B cell (primary cell): ENCODE data around the gene MYLK2. TPM values are rescaled to one million over a fixed set of nuclear protein-coding genes. Genes with fewer than 3 reads are reported as not detected.

ENCODE experiments used
- ATAC-seq: fragments of 200-7000 bp; cut with Tn5 transposase; one replicate; pipeline ENCODE4 v1.10.0; 2021; ENCODE audit warnings: low read depth, mild to moderate bottlenecking, moderate number of reproducible peaks, moderate library complexity
- CTCF ChIA-PET: fragments of 350-600 bp; sonication (Branson Sonifier 250); formaldehyde crosslinking; loops from one replicate; lab custom pipeline; 2021; ENCODE audit warnings: antibody characterized with exemption, inconsistent platforms; lab: Charles Lee
- POLR2A ChIA-PET: fragments of 350-600 bp; sonication (Branson Sonifier 250); formaldehyde crosslinking; loops from one replicate; lab custom pipeline; 2021; ENCODE audit warnings: antibody characterized with exemption; lab: Charles Lee
- DNase-seq: peaks from one replicate; pipeline ENCODE4 v3.0.0; 2013
- H2AFZ ChIP-seq: 2 replicates; pipeline ENCODE4 v1.6.1; 2012; ENCODE audit warnings: mild to moderate bottlenecking, low read depth, low read length; ENCODE audit not compliant: insufficient read depth, poor library complexity, severe bottlenecking
- H3K27ac ChIP-seq, 2 donors: 1 replicate in 1 of 2; 2 replicates in 1 of 2; pipeline ENCODE4 v1.5.1; 2012 to 2013; ENCODE audit warnings: low read length in 2 of 2, mild to moderate bottlenecking in 2 of 2, moderate library complexity in 1 of 2
- H3K27me3 ChIP-seq, 4 experiments: fragments of 200-600 bp in 1 of 4; sonication (generic) in 1 of 4; replicated peaks in 1 of 4; 1 replicate in 2 of 4; 2 replicates in 2 of 4; pipeline versions ENCODE4 v1.6.1 to v1.7.0; 2013 to 2016; ENCODE audit warnings: low read length in 3 of 4, mild to moderate bottlenecking in 2 of 4, mixed read lengths in 1 of 4, moderate library complexity in 1 of 4; ENCODE audit not compliant: insufficient read depth in 4 of 4, control insufficient read depth in 3 of 4; ENCODE audit errors: control extremely low read depth in 1 of 4
- H3K36me3 ChIP-seq, 2 experiments: replicated peaks in 1 of 2; 1 replicate in 1 of 2; 2 replicates in 1 of 2; pipeline versions ENCODE4 v1.6.1 to v1.7.1; 2013; ENCODE audit warnings: low read length in 1 of 2; ENCODE audit not compliant: insufficient read depth in 2 of 2, control insufficient read depth in 1 of 2; ENCODE audit errors: control extremely low read depth in 1 of 2, extremely low read depth in 1 of 2
- H3K4me1 ChIP-seq, 2 donors: fragments of 200-600 bp in 1 of 2; sonication (generic) in 1 of 2; 1 replicate in 1 of 2; 2 replicates in 1 of 2; pipeline versions ENCODE4 v1.5.1 to v1.6.1; 2013 to 2017; ENCODE audit warnings: low read length in 2 of 2; ENCODE audit not compliant: control insufficient read depth in 2 of 2, insufficient read depth in 2 of 2
- H3K4me2 ChIP-seq: replicated peaks from 2 replicates; pipeline ENCODE3; 2012; ENCODE audit warnings: mild to moderate bottlenecking, low read depth, low read length; ENCODE audit not compliant: poor library complexity, severe bottlenecking
- H3K4me3 ChIP-seq, 5 experiments: fragments of 200-600 bp in 1 of 5; sonication (generic) in 1 of 5; 1 replicate in 3 of 5; 2 replicates in 2 of 5; pipeline versions ENCODE4 v1.5.1 to v1.7.0; 2011 to 2016; ENCODE audit warnings: low read length in 4 of 5, mild to moderate bottlenecking in 4 of 5, low read depth in 2 of 5, control low read depth in 1 of 5, moderate library complexity in 1 of 5; ENCODE audit not compliant: insufficient read depth in 1 of 5; ENCODE audit errors: control extremely low read depth in 1 of 5, extremely low read depth in 1 of 5
- H3K79me2 ChIP-seq: fragments of 200-600 bp; sonication (generic); one replicate; pipeline ENCODE4 v1.6.0; 2016; ENCODE audit warnings: low read length; ENCODE audit not compliant: control insufficient read depth, insufficient read depth
- H3K9ac ChIP-seq: fragments of 200-600 bp; sonication (generic); 2 replicates; pipeline ENCODE4 v1.6.1; 2017; ENCODE audit warnings: mild to moderate bottlenecking, low read length, moderate library complexity
- H3K9me3 ChIP-seq, 3 donors: one replicate each; pipeline versions ENCODE4 v1.6.1 to v1.7.1; 2013; ENCODE audit warnings: low read length in 2 of 3; ENCODE audit not compliant: control insufficient read depth in 2 of 3, insufficient read depth in 1 of 3; ENCODE audit errors: control extremely low read depth in 1 of 3
- H4K20me1 ChIP-seq: 2 replicates; pipeline ENCODE4 v1.6.0; 2012; ENCODE audit warnings: mild to moderate bottlenecking, low read length; ENCODE audit not compliant: insufficient read depth, control insufficient read depth, poor library complexity, severe bottlenecking
- H3K27ac Mint-ChIP-seq: one replicate; pipeline ENCODE4 v1.8.0; 2021; ENCODE audit warnings: mixed read lengths
- H3K27me3 Mint-ChIP-seq: one replicate; pipeline ENCODE4 v1.8.0; 2021; ENCODE audit warnings: mixed read lengths
- H3K4me1 Mint-ChIP-seq: one replicate; pipeline ENCODE4 v1.8.0; 2021; ENCODE audit warnings: mixed read lengths
- H3K4me3 Mint-ChIP-seq: one replicate; pipeline ENCODE4 v1.8.0; 2021; ENCODE audit warnings: mixed read lengths
- H3K9me3 Mint-ChIP-seq: one replicate; pipeline ENCODE4 v1.8.0; 2022; ENCODE audit warnings: mixed read lengths; ENCODE audit not compliant: insufficient read depth
- EZH2 ChIP-seq: IDR thresholded peaks from 2 replicates; pipeline ENCODE4 v1.6.1; 2012; ENCODE audit warnings: borderline replicate concordance, low read depth, mild to moderate bottlenecking, moderate library complexity, low read length; ENCODE audit not compliant: insufficient read depth, poor library complexity, severe bottlenecking
- WGBS: methylation state at CpG from one replicate; pipeline ENCODE4 v1.1.5; 2013; ENCODE audit warnings: missing lambda C conversion rate; ENCODE audit not compliant: insufficient coverage; 5-methylcytosine and 5-hydroxymethylcytosine counted together
- intact Hi-C: fragments of 100-400 bp; cut with micrococcal nuclease; formaldehyde crosslinking; loops from one replicate; pipeline ENCODE4 v1.10.0; 2022
- polyA plus RNA-seq: library from polyadenylated mRNA; depleted of rRNA; stranded (reverse); fragments of >200 nt; gene quantifications from 2 replicates; pipeline ENCODE4 v1.2.3, GENCODE V29; 2012
- total RNA-seq, 2 donors: library from RNA; stranded (reverse); fragments of 120-200 nt in 1 of 2; gene quantifications; 1 replicate in 1 of 2; 2 replicates in 1 of 2; pipeline versions ENCODE4 v1.2.3 to v1.2.4, GENCODE V29; 2013 to 2022
- TF ChIP-seq, protein P1 (sequence below): fragments of 200-600 bp; IDR thresholded peaks from one replicate; pipeline ENCODE4 v1.8.0; 2022; ENCODE audit warnings: antibody characterized with exemption, mild to moderate bottlenecking

The MYLK2 gene
- total and polyA plus RNA-seq, 2 donors (not counting 1 experiment from before 2014, with no cell fraction given) = not detected

- Histone ChIP-seq H4K20me1 (no peaks in the 10 kb centered on the region), H3K36me3 (no peaks in the 10 kb centered on the region), H3K27ac (no peak overlapping the region), H3K27me3 (no peaks in the 10 kb centered on the region), H3K4me1 (no peaks in the 10 kb centered on the region), H3K4me2 (no peak overlapping the region), H3K9me3 (no peaks in the 10 kb centered on the region), H3K9ac (no peak overlapping the region), H2AFZ (no peak overlapping the region), H3K4me3 (no peak overlapping the region), H3K79me2 (no peaks in the 10 kb centered on the region)
- ATAC-seq (no peak), DNase-seq (no peak)
- no peaks in the 10 kb centered on the region for H3K4me1 Mint-ChIP-seq
- TF ChIP-seq EZH2 = no peak
- TF ChIP-seq, protein P1, sequence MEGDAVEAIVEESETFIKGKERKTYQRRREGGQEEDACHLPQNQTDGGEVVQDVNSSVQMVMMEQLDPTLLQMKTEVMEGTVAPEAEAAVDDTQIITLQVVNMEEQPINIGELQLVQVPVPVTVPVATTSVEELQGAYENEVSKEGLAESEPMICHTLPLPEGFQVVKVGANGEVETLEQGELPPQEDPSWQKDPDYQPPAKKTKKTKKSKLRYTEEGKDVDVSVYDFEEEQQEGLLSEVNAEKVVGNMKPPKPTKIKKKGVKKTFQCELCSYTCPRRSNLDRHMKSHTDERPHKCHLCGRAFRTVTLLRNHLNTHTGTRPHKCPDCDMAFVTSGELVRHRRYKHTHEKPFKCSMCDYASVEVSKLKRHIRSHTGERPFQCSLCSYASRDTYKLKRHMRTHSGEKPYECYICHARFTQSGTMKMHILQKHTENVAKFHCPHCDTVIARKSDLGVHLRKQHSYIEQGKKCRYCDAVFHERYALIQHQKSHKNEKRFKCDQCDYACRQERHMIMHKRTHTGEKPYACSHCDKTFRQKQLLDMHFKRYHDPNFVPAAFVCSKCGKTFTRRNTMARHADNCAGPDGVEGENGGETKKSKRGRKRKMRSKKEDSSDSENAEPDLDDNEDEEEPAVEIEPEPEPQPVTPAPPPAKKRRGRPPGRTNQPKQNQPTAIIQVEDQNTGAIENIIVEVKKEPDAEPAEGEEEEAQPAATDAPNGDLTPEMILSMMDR = no peak
- intact Hi-C loops = no loop called here
- POLR2A ChIA-PET = interaction anchor here (0.5 kb wide), 1 partner anchor 12 kb away, joined by 11 read pairs; no protein-coding TSS in a partner anchor
- no peak overlapping the region for H3K27ac Mint-ChIP-seq
- no peaks in the 10 kb centered on the region for H3K9me3 Mint-ChIP-seq
- H3K27me3 Mint-ChIP-seq = no peaks in the 10 kb centered on the region
- no peak overlapping the region for H3K4me3 Mint-ChIP-seq
- CTCF ChIA-PET = no interaction called here
- 95% methylated on average over 6 of the region's 7 CpGs for WGBS
These were observed 34.7 kb upstream of the MYLK2 start for GRCh38 chr20:31784354-31785044.

- no peak for DNase-seq
- H3K9me3 Mint-ChIP-seq = no peaks in the 10 kb centered on the region
- POLR2A ChIA-PET = no interaction called here
These were observed 34.1 kb upstream of the MYLK2 start for GRCh38 chr20:31785089-31785488.

More at GRCh38 chr20:31785089-31785488, 34.1 kb upstream of the MYLK2 start:
- Mint-ChIP-seq H3K27me3 (no peaks in the 10 kb centered on the region), H3K4me1 (no peaks in the 10 kb centered on the region), H3K27ac (no peak overlapping the region), H3K4me3 (no peak overlapping the region)
- H4K20me1 ChIP-seq = no peaks in the 10 kb centered on the region
- H3K4me3 ChIP-seq = no peak overlapping the region
- H2AFZ ChIP-seq = no peak overlapping the region
- no peaks in the 10 kb centered on the region for H3K4me1 ChIP-seq
- no CpG with 5 or more reads among the region's 3 CpGs for WGBS
- TF ChIP-seq, protein P1 = no peak
- no peak for TF ChIP-seq EZH2
- intact Hi-C loops = no loop called here
- H3K79me2 ChIP-seq = no peaks in the 10 kb centered on the region
- CTCF ChIA-PET = no interaction called here
- H3K27me3 ChIP-seq = no peaks in the 10 kb centered on the region
- ATAC-seq = no peak
- no peak overlapping the region for H3K4me2 ChIP-seq
- H3K9me3 ChIP-seq = no peaks in the 10 kb centered on the region
- no peak overlapping the region for H3K27ac ChIP-seq
- H3K9ac ChIP-seq = no peak overlapping the region
- no peaks in the 10 kb centered on the region for H3K36me3 ChIP-seq
